Nephron progenitor cell (in vitro differentiated cells): ENCODE data around the gene RPS6KA3.

Source experiments
- DNase-seq: peaks from one replicate; pipeline ENCODE4 v3.0.0; 2021
- H3K27ac Mint-ChIP-seq: 2 replicates; pipeline ENCODE4 v1.8.0; 2021; ENCODE audit warnings: mild to moderate bottlenecking, moderate library complexity, mixed read lengths
- H3K27me3 Mint-ChIP-seq: 2 replicates; pipeline ENCODE4 v1.8.0; 2021; ENCODE audit warnings: mild to moderate bottlenecking, low read depth, mixed read lengths; ENCODE audit not compliant: poor library complexity
- H3K36me3 Mint-ChIP-seq: 2 replicates; pipeline ENCODE4 v1.8.0; 2021; ENCODE audit warnings: low read depth, mixed read lengths
- H3K4me1 Mint-ChIP-seq: 2 replicates; pipeline ENCODE4 v1.8.0; 2021; ENCODE audit warnings: mixed read lengths
- H3K4me3 Mint-ChIP-seq: 2 replicates; pipeline ENCODE4 v1.8.0; 2021; ENCODE audit warnings: mild to moderate bottlenecking, moderate library complexity, mixed read lengths
- H3K9me3 Mint-ChIP-seq: 2 replicates; pipeline ENCODE4 v1.8.0; 2021; ENCODE audit warnings: mild to moderate bottlenecking, moderate library complexity, mixed read lengths
- TF ChIP-seq, protein P1 (sequence below): fragments of 200-600 bp; sonication (generic); IDR thresholded peaks from 2 replicates; pipeline ENCODE4 v1.5.0; 2021; ENCODE audit warnings: antibody characterized with exemption

RPS6KA3 gene

DNA sequence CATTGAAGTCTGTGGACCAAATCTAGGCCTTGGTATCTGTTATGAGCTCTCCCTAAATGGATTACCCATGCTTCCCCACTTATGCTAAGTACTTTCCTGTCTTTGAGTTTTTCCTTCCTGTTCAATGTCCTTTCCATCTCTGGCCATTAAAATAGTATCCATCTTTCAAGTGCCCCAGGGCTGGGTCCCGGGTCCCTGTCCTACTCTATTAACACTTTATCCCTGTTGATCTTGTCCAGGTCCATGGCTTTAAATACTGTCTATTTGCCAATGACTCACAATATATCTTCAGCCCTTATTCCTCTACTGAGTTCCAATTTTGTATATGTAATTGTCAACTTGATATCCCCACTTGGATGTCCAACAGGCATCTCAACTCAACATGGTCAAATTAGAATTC is 17.7 kb upstream of the RPS6KA3 start:
- Mint-ChIP-seq H3K4me1 (no peaks in the 10 kb centered on the region), H3K27ac (no peak overlapping the region), H3K36me3 (no peaks in the 10 kb centered on the region), H3K27me3 (peaks cover 2% of the 10 kb centered on the region), H3K9me3 (peaks cover 68% of the 10 kb centered on the region), H3K4me3 (no peak overlapping the region)
- TF ChIP-seq, protein P1, sequence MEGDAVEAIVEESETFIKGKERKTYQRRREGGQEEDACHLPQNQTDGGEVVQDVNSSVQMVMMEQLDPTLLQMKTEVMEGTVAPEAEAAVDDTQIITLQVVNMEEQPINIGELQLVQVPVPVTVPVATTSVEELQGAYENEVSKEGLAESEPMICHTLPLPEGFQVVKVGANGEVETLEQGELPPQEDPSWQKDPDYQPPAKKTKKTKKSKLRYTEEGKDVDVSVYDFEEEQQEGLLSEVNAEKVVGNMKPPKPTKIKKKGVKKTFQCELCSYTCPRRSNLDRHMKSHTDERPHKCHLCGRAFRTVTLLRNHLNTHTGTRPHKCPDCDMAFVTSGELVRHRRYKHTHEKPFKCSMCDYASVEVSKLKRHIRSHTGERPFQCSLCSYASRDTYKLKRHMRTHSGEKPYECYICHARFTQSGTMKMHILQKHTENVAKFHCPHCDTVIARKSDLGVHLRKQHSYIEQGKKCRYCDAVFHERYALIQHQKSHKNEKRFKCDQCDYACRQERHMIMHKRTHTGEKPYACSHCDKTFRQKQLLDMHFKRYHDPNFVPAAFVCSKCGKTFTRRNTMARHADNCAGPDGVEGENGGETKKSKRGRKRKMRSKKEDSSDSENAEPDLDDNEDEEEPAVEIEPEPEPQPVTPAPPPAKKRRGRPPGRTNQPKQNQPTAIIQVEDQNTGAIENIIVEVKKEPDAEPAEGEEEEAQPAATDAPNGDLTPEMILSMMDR, result no peak
- DNase-seq, result no peak

DNA sequence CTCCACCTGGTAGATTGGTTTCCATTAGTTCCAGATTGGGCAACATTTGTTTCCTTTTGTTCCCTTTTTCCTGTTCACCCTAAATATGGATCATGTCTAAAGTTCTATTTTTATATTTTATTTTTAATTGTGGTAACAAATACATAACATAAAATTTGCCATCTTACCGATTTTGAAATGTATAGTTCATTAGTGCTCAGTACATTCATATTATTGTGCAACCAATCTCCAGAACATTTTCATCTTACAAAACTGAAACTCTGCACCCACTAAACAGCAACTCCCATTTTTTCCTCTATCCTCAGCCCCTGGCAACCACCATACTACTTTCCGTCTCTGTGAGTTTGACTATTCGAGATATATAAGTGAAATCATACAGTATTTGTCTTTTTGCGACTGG is 14.2 kb upstream of the RPS6KA3 start:
- Mint-ChIP-seq H3K36me3 (no peaks in the 10 kb centered on the region), H3K27ac (no peak overlapping the region), H3K9me3 (peaks cover 72% of the 10 kb centered on the region), H3K27me3 (peaks cover 2% of the 10 kb centered on the region), H3K4me1 (no peaks in the 10 kb centered on the region), H3K4me3 (no peak overlapping the region)
- TF ChIP-seq, protein P1, result no peak
- no peak for DNase-seq

DNA sequence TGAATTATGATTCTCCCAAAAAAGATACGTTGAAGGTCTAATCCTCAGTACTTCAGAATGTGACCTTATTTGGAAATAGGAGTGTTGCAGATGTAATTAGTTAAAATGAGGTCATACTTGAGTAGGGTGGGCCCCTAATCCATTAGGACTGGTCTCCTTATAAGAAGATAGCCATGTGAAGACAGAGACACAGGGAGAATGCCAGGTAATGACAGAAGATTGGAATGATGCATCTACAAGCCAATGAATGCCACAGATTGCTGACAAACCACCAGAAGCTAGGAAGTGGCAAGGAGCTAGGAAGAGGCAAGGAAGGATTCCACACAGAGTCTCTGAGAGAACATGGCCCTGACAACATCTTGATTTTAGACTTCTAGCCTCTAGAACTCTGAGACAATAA is 7.4 kb upstream of the RPS6KA3 start:
- Mint-ChIP-seq H3K4me1 (no peaks in the 10 kb centered on the region), H3K4me3 (no peak overlapping the region)
- TF ChIP-seq, protein P1, result no peak

DNA sequence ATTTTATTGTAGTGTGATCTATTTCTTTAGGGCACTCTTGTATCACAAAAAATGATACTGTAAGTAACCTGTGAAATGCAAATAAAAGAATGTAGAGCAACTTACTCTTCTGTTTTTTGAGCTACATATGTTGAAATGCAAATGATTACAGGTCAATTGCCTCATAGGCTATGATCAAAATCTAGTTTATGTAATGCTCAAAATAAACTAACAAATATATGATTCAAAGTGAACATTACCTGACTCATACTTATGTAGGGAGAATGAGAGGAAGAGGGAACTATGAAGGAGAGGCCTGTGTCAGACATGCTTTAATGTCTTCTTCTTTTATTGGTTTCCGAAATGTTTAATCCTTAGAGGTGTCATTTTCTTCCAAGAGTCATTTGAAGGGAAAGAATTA is 5.0 kb upstream of the RPS6KA3 start:
- Mint-ChIP-seq H3K4me1 (no peaks in the 10 kb centered on the region), H3K27me3 (peaks cover 15% of the 10 kb centered on the region), H3K36me3 (no peaks in the 10 kb centered on the region), H3K4me3 (no peak overlapping the region), H3K27ac (no peak overlapping the region), H3K9me3 (peaks cover 29% of the 10 kb centered on the region)
- DNase-seq, result no peak
- TF ChIP-seq, protein P1, result no peak

More for the DNA sequence above, 7.4 kb upstream of the RPS6KA3 start:
- Mint-ChIP-seq H3K27ac (no peak overlapping the region), H3K36me3 (no peaks in the 10 kb centered on the region), H3K9me3 (peaks cover 43% of the 10 kb centered on the region), H3K27me3 (peaks cover 12% of the 10 kb centered on the region)
- DNase-seq, result no peak

DNA sequence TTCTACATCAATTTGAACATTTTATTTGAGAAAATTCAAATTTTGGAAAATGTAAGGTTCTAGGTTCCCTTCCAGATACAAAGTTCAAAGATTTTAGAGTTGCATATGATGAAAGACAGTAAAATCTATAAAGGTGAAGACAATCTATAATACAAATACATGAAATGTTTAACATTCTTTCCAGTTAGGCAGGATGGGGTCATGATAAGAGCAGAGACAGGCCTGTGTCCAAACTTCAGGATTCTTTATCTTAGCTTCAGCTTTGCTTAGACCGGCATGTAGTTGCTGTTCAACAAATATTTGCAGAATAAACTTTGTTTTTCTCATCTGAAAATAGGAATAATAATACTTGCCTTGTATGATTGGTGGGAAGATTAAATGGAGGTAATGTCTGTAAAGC is 4.5 kb upstream of the RPS6KA3 start:
- Mint-ChIP-seq H3K4me1 (no peaks in the 10 kb centered on the region), H3K9me3 (peaks cover 23% of the 10 kb centered on the region), H3K36me3 (no peaks in the 10 kb centered on the region), H3K4me3 (no peak overlapping the region), H3K27me3 (peaks cover 15% of the 10 kb centered on the region), H3K27ac (no peak overlapping the region)
- TF ChIP-seq, protein P1, result no peak
- DNase-seq, result no peak

DNA sequence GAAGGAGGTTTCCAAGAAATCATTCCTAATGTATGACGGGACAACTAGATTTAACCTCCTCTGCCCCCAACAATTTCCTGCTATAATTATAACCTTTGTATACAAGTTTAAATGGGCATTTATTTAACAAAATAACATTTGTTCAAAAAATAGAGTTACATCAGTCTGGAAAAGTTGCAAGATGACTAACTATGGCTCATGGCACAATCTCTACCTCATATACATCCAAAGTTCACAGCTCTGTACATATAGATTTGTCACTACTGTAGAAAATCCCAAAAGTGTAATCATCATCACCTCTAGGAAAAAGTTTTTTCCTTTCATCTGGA is 3.8 kb upstream of the RPS6KA3 start:
- H3K9me3 Mint-ChIP-seq, result peaks cover 17% of the 10 kb centered on the region
- H3K27ac Mint-ChIP-seq, result no peak overlapping the region
- H3K4me1 Mint-ChIP-seq, result no peaks in the 10 kb centered on the region
- no peaks in the 10 kb centered on the region for H3K36me3 Mint-ChIP-seq
- H3K27me3 Mint-ChIP-seq, result peaks cover 15% of the 10 kb centered on the region
- TF ChIP-seq, protein P1, result no peak
- no peak for DNase-seq
- no peak overlapping the region for H3K4me3 Mint-ChIP-seq
